NCI-H524 treated with DMSO at 0.1 percent for 48 hours (cell line): Measurements from ENCODE around the gene CYS1.
"Not testable (repeated sequence)": the region's sequence is repeated elsewhere in the genome, so short reads cannot be mapped to it uniquely, and the experiment has no call there.

ENCODE experiments used
- DNase-seq: peaks from one replicate; lab custom pipeline; 2025; lab: John Stamatoyannopoulos, UW

The CYS1 gene

GRCh38 chr2:10030798-10031197, 49.4 kb downstream of the CYS1 start:
- not testable (repeated sequence) for DNase-seq

DNA sequence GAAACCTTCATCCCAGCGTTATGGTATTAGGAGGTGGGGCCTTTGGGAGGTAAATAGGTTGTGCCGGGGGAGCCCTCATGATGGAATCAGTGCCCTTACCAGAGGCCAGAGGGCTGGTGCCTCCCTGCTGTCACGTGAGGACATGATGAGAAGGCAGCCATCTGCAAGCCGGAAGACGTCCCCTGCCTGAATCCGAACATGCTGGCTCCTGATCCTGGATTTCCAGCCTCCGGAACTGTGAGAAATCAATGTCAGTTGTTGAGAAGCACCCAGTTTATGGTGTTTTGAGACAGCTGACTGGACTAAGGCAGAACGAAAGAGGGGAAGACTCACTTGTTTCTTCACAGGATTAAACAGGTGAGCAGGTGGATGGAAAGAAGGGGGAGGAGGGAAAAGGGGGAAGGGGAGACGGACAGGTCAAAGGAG, 49.9 kb downstream of the CYS1 start:
- no peak for DNase-seq

DNA sequence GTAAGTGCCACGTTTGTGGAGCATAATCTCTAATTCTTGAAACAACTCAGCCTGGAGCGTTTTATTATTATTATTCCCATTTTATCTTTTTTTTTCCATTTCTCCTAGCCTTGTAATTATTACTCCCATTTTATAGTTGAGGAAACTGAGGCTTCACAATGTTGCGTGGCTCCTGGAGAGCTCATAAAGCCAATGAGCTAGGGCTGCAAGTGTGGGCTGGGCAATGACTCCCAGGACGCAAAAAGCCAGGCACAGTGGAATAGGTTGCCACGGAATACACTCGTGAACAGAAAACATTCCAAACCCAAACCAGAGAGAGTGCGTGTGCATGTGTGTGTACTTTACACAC, 50.4 kb downstream of the CYS1 start:
- DNase-seq: no peak

GRCh38 chr2:10028988-10029874, 51.0 kb downstream of the CYS1 start:
- DNase-seq: no peak

GRCh38 chr2:10028407-10028987, 51.7 kb downstream of the CYS1 start:
- DNase-seq: no peak

GRCh38 chr2:10027660-10028330, 52.4 kb downstream of the CYS1 start:
- no peak for DNase-seq

GRCh38 chr2:10026940-10027569, 53.2 kb downstream of the CYS1 start:
- DNase-seq: no peak

GRCh38 chr2:10022966-10023662, 57.1 kb downstream of the CYS1 start:
- DNase-seq: no peak

DNA sequence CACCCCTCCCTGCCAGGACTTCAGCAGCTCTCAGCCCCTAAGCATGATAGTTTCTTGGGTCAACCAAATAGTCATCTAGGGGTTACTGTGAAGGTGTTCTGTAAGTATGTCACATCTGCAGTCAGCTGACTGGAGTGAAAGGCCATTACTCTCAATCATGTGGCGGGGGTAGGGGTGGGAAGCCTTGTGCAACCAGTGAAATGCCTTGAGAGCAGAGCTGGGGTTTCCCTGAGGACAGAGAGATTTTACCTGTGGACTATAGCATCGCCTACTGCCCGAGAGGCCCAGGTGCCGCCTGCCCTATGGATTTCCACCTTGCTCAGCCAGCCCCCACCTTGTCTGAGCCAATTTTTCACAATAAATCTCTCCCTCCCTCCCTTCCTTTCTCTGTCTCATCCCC, 57.8 kb downstream of the CYS1 start:
- no peak for DNase-seq

GRCh38 chr2:10022041-10022421, 58.2 kb downstream of the CYS1 start:
- no peak for DNase-seq

DNA sequence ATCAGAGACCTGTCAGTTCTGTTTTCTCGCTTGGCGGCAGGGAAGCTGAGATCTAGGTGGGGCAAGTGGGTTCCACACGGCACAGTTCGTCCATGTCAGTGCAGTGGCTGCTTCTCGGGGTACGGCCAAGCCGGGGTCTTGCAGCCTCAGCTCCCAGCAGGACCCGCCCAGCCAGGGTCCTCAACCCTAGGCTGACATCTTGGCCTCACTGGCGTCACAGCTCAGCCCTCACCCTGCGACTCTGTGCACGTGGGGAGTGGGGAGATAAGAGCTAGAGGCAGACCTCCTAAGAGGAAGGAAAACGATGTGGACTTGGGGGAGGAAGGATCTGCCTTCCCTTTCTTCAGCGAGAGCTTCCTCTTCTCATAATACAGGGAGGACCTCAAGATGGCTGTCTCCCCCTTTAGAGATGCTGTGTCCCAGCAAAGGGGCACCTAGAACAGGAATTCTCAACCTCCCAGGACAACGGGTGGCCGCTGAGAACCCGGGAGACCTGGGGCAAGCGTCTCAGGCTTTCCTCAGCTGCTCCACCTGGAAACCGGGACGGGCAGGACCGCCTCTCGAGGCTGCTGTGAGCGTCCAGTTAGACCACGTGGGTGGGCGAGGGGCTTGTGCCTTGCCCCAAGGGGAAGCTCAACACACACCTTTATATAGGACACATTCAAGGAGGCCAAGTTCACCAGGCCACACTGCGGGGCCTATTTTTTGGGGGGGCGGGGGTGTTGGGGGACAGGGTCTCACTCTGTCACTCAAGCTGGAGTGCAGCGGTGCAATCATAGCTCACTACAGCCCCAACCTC, 60.4 kb downstream of the CYS1 start:
- DNase-seq: no peak

GRCh38 chr2:10019174-10019573, 61.0 kb downstream of the CYS1 start:
- no peak for DNase-seq

DNA sequence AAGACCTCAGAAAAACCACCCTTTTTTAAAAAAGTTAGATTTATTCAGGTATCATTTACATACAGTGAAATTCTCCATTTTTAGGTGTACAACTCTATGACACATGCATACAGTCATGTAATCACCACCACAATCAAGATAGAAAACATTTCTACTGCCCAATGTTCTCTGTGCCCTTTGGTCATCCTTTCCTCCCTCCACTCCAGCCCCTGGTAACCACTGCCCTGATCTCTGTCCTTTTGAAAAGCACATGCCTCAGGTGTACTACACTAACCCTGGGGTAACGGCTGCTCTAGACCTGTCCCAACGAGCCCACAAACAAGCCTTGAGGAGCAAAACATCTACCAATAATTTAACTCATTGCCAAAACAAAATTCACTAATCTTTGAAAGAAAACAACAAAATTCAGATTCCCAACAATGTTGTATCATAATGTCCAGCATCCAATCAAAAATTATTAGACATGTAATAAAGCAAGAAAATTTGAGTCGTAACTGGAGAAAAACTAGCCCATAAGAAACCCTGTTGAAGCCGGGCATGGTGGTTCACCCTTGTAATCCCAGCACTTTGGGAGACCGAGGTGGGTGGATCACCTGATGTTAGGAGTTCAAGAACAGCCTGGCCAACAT, 62.8 kb downstream of the CYS1 start:
- DNase-seq: no peak

- DNase-seq: no peak
These were observed 63.4 kb downstream of the CYS1 start for GRCh38 chr2:10016802-10017258.

GRCh38 chr2:10016001-10016801, 64.0 kb downstream of the CYS1 start:
- no peak for DNase-seq

DNA sequence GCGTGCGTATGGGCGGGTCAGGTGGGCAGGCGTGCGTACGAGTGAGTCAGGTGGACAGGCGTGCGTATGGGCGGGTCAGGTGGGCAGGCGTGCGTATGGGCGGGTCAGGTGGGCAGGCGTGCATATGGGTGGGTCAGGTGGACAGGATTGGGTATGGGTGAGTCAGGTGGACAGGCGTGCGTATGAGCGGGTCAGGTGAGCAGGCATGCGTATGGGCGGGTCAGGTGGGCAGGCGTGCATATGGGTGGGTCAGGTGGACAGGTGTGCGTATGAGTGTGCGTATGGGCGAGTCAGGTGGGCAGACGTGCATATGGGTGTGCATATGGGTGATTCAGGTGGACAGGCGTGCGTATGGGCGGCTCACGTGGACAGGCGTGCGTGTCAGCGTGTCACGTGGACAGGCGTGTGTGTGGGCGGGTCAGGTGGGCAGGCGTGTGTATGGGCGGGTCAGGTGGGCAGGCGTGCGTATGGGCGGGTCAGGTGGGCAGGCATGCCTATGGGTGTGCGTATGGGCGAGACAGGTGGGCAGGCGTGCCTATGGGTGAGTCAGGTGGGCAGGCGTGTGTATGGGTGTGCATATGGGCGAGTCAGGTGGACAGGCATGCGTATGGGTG, 64.7 kb downstream of the CYS1 start:
- not testable (repeated sequence) for DNase-seq

DNA sequence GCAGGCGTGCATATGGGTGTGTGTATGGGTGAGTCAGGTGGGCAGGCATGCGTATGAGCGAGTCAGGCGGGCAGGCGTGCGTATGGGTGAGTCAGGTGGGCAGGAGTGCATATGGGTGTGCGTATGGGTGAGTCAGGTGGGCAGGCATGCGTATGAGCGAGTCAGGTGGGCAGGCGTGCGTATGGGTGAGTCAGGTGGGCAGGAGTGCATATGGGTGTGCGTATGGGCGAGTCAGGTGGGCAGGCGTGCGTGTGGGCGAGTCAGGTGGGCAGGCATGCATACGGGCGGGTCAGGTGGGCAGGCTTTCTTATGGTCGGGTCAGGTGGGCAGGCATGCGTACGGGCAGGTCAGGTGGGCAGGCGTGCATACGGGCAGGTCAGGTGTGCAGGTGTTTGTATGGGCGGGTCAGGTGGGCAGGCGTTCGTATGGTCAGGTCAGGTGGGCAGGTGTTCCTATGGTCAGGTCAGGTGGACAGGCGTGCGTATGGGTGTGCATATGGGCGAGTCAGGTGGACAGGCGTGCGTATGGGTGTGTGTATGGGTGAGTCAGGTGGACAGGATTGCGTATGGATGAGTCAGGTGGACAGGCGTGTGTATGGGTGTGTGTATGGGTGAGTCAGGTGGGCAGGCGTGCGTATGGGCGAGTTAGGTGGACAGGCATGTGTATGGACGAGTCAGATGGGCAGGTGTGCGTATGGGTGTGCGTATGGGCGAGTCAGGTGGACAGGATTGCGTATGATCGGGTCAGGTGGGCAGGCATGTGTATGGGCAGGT, 65.6 kb downstream of the CYS1 start:
- no peak for DNase-seq

- not testable (repeated sequence) for DNase-seq
These were observed 66.4 kb downstream of the CYS1 start for GRCh38 chr2:10013651-10014417.
